GM21515 (cell line): ENCODE data around the gene SPEM3.

Experiments
- ATAC-seq: cut with Tn5 transposase; IDR thresholded peaks from one replicate; pipeline ENCODE4 v1.9.1; 2021; ENCODE audit not compliant: unreplicated experiment

Gene SPEM3

DNA sequence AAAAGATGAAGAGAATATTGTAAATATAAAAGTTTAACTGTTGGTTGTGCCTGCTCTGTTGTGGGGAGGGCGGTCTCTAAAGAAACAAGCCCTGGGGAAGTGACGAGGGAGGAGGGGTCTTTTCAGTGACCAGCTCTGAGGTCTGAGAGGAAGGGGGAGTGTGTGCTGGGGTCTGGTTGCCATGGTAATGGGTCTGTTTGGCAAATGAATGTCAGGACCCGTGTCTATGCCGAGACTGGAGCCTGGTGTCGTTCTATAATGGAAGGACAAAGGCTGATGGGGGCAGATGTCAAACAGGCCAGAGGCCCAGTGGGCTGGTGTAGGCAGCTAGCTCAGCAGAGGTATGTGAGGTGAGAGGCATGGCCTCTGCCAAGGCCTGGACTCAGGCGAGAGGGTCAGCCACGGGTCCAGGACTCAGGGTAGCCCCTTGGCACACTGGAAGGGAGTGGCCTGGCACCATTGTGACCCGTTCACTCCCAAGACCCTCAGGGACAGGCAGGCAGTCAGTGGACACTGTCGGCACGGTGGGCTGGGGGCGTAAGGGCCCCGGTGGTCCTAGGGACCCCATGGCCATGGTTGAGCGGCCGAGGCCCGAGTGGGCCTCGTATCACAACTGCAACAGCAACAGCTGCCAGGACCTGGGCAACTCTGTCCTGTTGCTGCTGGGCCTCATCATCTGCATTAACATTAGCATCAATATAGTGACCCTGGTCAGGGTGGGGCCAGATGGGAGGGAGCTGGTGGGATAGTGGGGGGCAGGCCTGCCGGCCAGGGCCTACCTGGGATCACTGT, 8.6 kb upstream of the SPEM3 start, which contains the start of gene SPEM1:
Gene SPEM1 (plus strand): TSS at position 506 of the 792 bp plus-strand sequence. CDS start 61 bp downstream, at position 567.
- ATAC-seq, result no peak

DNA sequence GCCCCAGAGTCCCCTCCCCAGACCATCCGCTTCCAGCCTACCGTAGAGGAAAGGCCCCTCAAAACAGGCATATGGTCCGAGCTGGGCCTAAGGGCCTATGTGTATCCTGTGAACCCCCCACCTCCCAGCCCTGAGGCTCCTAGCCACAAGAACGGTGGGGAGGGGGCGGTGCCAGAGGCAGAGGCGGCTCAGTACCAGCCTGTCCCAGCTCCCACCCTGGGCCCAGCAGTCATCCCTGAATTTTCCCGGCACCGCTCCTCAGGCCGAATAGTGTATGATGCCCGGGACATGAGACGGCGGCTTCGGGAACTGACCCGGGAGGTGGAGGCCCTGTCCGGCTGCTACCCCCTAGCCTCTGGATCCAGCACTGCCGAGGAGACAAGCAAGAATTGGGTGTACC, 7.5 kb upstream of the SPEM3 start:
- ATAC-seq, result no peak

DNA sequence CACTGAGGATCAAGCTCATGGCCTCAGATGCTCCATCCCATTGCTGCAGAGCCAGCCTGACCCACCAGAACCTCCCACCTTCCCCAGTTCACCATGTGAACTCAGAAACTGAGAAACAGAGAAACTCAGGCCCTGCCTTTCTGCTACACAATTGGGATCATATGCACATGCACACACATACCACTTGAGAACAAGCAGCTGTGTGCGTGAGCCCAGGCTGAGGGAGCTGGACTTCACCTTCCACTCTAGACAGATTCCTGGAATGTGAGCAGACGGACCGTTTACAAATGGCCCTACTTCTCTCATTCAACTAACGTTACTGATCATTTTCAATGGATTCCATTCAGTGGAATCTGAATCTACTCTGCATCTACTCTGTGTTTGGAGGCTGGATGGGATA, 5.0 kb upstream of the SPEM3 start:
- ATAC-seq, result no peak

DNA sequence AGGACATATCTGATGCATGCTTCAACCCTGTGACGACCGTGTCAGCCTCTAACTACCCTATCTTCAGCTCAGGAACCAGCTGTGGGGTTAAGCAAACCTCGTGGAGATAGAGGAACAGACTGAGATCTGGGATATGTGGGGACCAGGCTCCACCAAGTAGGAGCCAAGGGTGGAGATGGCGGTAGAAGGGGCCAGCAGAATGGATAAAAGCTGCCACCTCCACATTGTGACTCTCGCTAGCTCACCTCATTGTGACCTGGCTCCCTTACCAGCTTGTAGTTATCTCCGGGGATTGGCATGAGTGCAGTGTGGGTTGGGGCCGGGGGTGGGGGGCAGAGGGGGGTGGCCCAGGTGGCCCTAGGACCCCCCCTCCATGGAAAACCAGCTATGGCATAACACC, 3.3 kb upstream of the SPEM3 start, which contains the start of gene SPEM2:
Gene SPEM2 (plus strand): TSS at position 301 of the 400 bp plus-strand sequence. CDS start 73 bp downstream, at position 374.
- ATAC-seq, result no peak

DNA sequence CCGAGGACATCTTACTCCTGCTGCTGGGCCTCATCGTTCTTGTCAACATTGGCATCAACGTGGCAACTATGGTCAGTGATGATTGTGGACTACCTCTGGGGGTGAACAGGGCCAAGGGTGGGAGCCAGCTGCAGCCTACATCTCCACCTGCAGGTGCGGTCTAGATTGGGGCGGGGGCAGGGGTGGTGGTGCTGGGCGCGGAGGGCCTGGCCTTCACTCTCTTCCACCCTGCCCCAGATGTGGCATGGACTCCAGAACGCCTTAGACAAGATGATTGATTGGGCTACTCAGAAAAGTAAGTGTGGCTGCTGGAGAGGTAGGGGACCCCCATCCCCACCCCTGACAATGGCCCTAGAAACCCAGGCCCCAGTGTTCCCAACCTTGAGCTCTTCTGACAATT, 2.9 kb upstream of the SPEM3 start:
- ATAC-seq, result no peak

DNA sequence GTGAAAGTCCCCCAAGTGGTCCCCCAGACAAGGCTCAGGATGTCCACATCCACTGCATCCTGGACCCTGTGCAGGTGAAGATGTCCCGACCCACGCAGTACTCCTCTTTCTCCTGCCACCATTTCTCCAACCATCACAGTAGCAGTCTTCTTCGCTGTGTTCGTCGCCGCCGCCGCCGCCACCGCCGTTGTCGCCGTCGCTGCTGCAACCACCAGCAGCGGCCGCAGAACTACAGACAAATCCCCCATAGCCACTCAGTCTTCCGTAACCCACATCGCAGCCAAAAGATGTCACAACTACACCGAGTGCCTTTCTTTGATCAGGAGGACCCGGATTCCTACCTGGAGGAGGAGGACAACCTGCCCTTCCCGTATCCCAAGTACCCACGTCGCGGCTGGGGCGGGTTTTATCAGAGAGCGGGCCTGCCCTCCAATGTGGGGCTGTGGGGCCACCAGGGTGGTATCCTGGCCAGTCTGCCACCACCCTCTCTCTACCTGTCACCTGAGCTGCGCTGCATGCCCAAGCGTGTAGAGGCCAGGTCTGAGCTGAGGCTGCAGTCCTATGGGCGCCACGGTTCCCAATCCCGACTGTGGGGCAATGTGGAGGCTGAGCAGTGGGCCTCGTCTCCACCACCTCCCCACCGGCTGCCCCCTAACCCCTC, 2.3 kb upstream of the SPEM3 start:
- ATAC-seq, result no peak

DNA sequence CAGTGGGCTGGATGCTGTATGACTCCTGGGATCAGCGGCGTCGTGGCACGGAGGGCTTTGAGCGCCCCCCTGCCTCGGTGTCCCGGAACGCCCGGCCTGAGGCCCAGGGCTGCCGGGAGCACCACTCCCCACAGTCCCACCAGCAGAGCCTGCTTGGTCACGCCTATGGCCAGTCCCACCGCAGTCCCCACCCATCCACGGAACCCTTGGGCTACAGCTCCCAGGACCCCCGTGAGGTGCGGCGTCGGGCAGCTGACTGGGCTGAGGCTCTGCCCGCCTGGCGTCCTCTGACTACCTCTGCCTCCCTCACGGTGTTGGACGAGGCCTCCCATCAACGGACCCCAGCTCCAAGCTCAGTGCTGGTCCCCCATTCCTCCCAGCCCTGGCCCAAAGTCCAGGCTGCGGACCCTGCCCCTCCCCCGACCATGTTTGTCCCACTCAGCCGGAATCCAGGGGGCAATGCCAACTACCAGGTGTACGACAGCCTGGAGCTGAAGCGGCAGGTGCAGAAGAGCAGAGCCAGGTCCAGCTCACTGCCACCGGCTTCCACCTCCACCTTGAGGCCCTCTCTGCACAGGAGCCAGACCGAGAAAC, 1.7 kb upstream of the SPEM3 start:
- no peak for ATAC-seq

DNA sequence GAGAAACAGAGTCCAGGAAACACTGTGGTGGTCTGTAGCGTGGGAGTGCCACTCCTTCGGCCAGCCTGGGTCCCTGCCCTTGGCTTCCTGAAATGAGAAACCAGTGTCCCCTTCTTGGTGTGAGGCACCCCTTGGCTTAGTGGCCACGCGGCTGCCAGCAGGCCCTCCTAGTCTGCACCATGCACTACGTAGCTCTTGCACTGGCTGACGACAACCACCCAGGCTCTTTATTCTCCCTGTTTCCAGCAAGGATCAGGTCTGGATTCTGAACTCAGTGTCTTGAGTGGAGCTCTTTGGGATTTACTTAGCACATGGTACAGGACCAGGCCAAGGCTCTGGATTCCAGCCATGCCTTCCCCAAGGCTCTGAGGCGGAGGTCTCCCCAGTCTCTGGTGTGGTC, 1.1 kb upstream of the SPEM3 start:
- no peak for ATAC-seq

DNA sequence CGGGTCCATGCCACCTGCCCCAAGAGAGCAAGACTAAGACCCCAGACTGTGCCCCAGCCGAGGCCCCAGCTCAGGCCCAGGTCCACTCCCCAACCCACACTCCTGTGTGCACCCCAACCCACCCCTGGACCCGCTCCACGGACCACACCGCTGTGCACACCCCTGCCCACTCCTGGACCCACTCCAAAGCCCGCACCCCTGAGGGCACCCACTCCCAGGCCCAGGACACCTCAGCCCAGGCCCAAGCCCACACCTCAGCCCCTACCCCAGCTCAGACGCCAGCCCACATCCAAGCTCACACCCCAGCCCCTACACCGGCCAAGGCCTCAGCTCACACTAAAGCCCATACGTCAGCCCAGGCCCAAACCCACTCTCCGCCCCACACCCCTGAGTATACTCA, 1.1 kb downstream of the SPEM3 start:
- no peak for ATAC-seq

DNA sequence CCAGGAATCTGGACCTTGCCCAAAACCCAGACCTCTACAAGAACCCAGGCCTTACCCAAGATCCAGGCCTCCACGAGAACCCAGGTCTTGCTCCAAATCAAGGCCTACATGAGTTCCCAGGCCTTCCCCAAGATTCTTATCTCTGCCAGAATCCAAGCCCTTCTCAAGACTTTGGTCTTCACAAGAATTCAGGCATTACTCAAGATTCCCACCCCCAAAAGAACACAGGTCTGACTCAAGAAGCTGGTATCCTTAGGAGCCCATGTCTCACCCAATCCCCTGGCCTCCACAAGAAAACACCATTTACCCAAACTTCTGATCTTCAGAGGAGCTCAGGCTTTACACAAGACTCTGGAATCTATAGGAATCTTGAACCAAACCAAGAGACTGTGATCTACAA, 2.6 kb downstream of the SPEM3 start:
- ATAC-seq, result no peak

DNA sequence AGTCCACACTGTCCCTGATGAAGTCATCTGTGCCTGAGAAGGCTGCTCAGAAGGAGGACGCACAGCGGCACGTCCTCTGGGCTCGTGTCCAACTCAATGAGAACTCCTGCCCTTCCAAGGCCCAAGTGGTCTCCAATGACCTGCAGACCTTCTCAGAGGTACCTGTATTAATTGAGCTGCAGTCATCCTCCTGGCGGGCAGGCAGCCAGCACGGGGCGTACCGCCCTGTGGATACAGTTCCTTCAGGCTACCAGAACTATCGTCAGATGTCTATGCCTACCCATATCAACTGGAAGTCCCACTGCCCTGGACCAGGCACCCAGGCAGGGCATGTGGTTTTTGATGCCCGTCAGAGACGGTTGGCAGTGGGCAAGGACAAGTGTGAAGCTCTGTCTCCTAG, 3.6 kb downstream of the SPEM3 start:
- ATAC-seq, result no peak

DNA sequence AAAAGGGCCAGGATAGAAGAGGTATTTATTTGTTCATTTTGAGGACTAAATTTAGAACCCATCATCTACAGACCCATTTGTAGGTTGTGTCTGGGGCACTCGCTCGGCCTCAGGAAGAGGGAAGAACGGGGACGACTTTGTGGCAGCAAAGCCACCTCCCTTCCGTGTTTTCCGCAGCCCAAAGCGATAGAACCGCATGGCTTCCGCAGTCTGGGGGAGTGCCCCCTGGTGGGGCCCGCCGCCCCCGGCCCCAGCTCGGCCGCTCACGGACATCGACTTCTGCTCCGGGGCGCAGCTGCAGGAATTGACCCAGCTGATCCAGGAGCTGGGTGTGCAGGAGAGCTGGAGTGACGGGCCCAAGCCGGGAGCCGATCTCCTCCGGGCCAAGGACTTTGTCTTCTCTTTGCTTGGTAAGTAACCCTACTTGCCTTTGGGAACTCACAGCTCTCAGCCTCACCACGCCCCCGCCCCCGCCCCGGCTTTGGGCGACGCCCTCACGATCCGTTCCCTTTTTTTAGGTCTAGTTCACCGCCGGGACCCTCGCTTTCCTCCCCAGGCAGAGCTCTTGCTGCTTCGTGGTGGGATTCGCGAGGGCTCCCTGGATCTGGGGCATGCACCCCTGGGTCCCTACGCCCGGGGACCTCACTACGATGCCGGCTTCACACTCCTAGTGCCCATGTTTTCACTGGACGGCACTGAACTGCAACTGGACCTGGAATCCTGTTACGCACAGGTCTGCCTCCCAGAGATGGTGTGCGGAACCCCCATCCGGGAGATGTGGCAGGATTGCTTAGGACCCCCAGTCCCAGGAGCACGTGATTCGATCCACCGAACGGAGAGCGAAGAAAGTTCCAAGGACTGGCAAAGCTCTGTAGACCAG, 7.3 kb downstream of the SPEM3 start:
- peak; percentile 20 for ATAC-seq

DNA sequence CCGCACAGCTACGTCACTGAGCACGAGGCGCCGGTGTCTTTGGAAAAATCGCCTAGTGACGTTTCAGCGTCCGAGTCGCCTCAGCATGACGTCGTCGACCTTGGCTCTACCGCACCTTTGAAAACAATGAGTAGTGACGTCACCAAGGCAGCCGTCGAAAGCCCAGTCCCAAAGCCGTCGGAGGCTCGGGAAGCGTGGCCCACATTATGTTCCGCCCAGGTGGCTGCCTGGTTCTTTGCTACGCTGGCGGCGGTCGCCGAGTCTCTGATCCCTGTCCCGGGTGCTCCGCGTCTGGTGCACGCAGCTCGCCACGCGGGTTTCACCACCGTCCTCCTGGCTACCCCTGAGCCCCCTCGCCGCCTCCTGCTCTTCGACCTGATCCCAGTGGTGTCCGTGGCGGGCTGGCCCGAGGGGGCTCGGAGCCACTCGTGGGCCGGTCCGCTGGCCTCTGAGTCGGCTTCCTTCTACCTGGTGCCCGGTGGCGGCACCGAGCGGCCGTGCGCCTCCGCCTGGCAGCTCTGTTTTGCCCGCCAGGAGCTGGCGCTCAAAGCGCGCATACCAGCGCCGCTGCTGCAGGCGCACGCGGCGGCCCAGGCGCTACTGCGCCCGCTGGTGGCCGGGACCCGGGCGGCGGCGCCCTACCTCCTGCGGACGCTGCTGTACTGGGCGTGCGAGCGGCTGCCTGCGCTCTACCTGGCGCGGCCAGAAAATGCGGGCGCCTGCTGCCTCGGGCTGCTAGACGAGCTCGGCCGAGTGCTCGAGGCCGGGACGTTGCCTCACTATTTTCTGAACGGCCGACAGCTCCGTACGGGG, 8.1 kb downstream of the SPEM3 start:
- no peak for ATAC-seq

DNA sequence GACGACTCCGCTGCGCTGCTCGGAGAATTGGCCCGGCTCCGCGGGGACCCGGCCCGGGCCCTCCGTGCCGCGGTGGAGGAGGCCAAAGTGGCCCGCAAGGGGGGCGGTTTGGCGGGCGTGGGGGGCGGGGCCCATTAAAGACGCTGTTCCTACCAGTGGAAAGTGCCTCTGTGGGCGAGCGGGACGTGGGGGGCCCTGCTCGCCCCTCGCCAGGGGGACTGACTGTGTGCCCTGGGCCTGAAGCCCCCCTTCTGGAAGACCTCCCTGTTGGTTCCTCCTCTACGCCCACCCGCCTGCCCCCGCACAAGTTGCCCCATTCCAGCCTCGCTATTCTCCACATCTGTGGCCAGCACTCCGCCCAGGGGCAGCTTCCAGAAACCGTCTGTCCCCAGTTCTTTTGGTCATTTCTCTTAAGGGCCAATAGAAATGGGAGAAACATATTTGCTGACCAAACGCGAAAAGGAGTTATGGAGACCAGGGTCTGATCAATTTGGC, 8.8 kb downstream of the SPEM3 start:
- ATAC-seq, result no peak

DNA sequence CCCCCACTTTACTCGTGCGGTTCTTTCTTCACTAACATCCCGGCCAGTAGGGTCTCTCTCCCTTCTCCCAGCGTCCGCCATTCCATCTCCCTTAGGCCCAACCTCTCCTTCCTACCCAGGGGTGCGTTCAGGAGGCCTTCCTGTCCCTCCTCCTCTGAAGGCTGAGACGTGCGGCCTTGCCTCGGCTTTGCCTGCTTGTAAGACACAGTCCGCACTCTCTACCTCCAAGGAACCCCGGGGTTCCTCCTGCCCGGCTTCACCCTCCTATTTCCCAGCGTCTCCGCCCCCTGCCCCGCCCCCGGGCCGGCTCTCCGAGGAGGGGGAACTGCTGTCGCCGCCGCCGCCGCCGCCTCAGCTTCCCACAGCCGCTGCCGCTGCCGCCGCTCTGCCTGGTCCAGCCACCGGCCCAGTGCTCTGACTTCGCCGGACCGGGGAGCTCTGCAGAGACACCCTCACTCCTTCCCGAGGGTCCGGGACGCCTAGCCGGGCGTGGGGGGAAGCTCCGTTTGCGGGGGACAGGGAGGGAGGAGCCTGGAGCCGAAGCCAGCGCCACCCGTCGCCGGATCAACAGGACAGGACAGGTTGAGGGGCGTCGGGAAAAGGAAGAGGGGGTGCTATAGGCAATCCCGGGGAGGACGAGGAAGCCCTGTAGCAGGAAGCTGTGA, 9.4 kb downstream of the SPEM3 start:
- ATAC-seq, result no peak

DNA sequence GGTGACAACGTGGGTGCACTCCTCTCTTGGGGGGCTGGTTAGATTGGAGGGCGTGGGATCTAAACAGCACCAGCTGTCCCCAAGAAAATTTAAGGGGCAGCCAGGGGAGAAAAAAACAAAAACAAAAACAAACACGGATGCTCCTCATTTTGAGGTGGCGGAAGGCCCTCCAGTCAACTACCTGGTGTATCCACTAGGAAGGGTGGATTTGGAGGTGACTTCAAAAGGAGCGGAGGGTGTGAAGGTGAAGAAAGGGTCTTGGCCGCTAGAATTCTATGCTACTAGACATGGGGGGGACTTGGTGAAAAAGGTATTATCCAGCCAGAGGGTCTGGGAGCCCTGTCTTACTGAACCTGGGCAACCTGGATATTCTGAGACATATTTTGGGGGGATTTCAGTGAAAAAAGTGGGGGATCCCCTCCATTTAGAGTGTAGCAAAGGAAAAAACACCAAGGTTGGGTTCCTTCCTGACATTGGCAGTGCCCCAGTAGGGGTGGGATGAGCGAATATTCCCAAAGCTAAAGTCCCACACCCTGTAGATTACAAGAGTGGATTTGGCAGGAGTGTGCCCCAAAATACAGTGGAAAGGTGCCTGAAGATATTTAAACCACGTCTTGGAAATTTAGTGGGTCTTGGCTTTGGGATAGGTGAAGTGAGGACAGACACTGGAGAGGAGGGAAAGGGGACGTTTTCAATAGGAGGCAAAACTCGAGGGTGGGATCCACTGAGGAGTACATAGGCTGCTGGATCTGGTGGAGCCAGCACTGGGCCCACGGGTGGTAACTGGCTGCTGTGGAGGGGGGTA, 10.2 kb downstream of the SPEM3 start:
- ATAC-seq, result no peak

DNA sequence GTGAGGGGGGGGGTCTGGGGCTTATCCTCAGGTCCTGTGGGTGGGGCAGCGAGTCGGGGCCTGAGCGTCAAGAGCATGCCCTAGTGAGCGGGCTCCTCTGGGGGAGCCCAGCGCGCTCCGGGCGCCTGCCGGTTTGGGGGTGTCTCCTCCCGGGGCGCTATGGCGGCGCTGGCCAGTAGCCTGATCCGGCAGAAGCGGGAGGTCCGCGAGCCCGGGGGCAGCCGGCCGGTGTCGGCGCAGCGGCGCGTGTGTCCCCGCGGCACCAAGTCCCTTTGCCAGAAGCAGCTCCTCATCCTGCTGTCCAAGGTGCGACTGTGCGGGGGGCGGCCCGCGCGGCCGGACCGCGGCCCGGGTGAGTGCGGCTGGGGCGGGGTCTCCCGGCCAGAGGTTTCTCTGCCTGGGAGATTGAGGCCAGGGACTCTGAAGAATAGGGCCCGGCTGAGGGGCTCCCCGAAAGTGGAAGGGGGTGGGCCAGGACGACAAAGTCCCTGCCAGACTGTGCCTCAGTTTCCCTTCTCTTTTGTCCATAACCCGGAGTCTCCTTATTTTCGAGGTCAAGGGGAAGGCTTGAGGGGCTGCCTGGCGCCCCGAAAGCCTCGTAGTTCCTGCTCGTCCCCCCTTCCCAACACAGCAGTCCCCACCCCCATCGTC, 10.9 kb downstream of the SPEM3 start, which contains the start of gene FGF11:
Gene FGF11 (plus strand): TSS at position 51 of the 651 bp plus-strand sequence. CDS start 109 bp downstream, at position 160.
- ATAC-seq, result no peak
